Activated naive CD4-positive, alpha-beta T cell treated with anti-CD3 and anti-CD28 coated beads, Interleukin-2, amount 10 ng/mL, durations not matched to agents 7 days and 5 days (primary cell): ENCODE measurements around the gene PRKCA.
A peak's percentile ranks its signal among the peaks of the same experiment; 100 is the strongest.

Source experiments
- CTCF ChIA-PET: fragments of 350-600 bp; sonication (Branson Sonifier 250); formaldehyde crosslinking; loops from one replicate; lab custom pipeline; 2021; ENCODE audit warnings: antibody characterized with exemption; lab: Charles Lee
- DNase-seq: peaks from one replicate; pipeline ENCODE4 v3.0.0-alpha.2; 2020
- H3K27ac Mint-ChIP-seq: one replicate; pipeline ENCODE4 v1.8.0; 2021; ENCODE audit warnings: mild to moderate bottlenecking, moderate library complexity, mixed read lengths
- H3K27me3 Mint-ChIP-seq: one replicate; pipeline ENCODE4 v1.8.0; 2021; ENCODE audit warnings: mild to moderate bottlenecking, mixed read lengths
- H3K36me3 Mint-ChIP-seq: one replicate; pipeline ENCODE4 v1.8.0; 2021; ENCODE audit warnings: mixed read lengths
- H3K4me1 Mint-ChIP-seq: one replicate; pipeline ENCODE4 v1.8.0; 2021; ENCODE audit warnings: mixed read lengths
- H3K4me3 Mint-ChIP-seq: one replicate; pipeline ENCODE4 v1.8.0; 2021; ENCODE audit warnings: mild to moderate bottlenecking, moderate library complexity, mixed read lengths
- H3K9me3 Mint-ChIP-seq: one replicate; pipeline ENCODE4 v1.8.0; 2021; ENCODE audit warnings: mixed read lengths

Gene PRKCA

GRCh38 chr17:66652840-66653507 is 350.6 kb downstream of the PRKCA start:
- no peak overlapping the region for H3K4me3 Mint-ChIP-seq
- H3K27ac Mint-ChIP-seq, result no peak overlapping the region
- H3K27me3 Mint-ChIP-seq, result no peaks in the 10 kb centered on the region
- CTCF ChIA-PET, result no interaction called here
- peaks cover 72% of the 10 kb centered on the region for H3K36me3 Mint-ChIP-seq
- peaks cover 19% of the 10 kb centered on the region for H3K4me1 Mint-ChIP-seq
- DNase-seq, result no peak
- peaks cover 6% of the 10 kb centered on the region for H3K9me3 Mint-ChIP-seq

DNA sequence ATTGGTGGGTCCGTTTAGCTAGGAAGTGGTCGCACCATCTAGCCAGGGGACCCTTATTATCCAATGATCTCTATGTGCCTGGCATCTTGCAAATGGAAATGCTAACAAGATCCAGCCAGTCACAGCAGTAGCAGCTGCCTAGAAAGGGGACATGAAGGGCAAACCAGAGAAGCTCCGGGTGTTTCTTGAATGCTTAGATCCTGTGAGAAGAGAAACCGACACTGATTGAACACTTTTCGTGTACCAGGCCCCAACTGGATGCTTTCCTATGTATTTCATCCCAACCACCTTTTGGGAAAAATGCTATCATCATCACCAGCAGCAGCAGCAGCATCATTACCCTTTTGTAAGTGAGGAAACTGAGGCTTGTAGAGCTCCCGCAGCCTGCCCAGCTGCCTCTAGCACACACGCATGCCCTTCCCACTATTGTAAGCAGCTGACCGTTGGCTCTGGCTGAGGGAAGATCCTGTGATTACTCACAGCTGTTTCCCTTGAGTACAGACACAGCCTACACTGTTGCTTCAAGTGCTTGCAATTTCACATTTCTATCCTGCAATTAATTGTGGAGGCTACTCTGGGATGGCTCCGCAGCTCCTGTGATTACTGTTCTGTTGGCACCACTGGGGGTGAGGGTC is 351.8 kb downstream of the PRKCA start:
- Mint-ChIP-seq H3K4me1 (peaks cover 19% of the 10 kb centered on the region), H3K27ac (no peak overlapping the region), H3K4me3 (no peak overlapping the region), H3K9me3 (peaks cover 6% of the 10 kb centered on the region), H3K27me3 (no peaks in the 10 kb centered on the region), H3K36me3 (peaks cover 80% of the 10 kb centered on the region)
- CTCF ChIA-PET, result no interaction called here
- no peak for DNase-seq

DNA sequence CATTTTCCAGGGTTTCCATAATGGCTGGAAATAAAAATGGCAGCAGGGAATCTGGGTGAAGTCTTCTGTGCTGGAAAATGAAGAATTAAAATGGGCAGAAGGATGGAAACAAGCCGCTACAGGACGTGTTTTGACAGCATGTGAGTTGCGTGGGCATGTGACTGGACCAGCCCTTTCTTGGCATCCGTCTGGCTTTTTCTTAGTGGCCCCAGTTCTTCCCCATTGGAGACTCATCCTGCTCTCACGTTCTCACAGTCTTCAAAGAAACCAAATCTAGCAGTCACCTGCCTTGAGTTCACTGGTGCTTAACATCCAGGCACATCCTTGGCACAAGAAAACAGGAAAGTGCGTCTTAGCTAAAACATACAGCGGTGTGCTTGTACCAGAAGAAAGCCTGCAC is 352.4 kb downstream of the PRKCA start:
- Mint-ChIP-seq H3K36me3 (peaks cover 80% of the 10 kb centered on the region), H3K27me3 (no peaks in the 10 kb centered on the region), H3K9me3 (peaks cover 6% of the 10 kb centered on the region), H3K27ac (no peak overlapping the region), H3K4me3 (no peak overlapping the region), H3K4me1 (peaks cover 19% of the 10 kb centered on the region)
- no peak for DNase-seq
- CTCF ChIA-PET, result no interaction called here

DNA sequence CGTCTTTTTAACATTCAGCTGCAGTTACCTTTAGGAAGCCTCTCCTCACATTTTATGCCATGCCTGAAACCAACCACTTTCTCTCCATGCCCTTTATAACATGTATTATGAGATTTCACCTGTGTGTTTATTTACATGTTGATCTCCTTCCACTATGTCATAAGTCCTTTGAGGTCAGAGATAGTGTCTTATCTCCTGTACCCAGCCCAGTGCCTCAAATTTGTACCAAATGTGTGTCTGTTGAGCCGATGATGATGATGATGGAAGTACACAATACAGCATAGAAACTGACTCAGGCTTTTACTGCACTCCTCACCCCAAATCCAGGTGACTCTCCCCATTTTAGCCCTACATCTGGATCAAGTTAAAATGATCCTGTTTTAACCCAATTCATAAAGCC is 353.0 kb downstream of the PRKCA start:
- H3K4me1 Mint-ChIP-seq, result peaks cover 17% of the 10 kb centered on the region
- CTCF ChIA-PET, result no interaction called here
- no peak for DNase-seq
- H3K27ac Mint-ChIP-seq, result no peak overlapping the region
- no peaks in the 10 kb centered on the region for H3K27me3 Mint-ChIP-seq
- H3K36me3 Mint-ChIP-seq, result peaks cover 78% of the 10 kb centered on the region
- H3K9me3 Mint-ChIP-seq, result peaks cover 6% of the 10 kb centered on the region
- no peak overlapping the region for H3K4me3 Mint-ChIP-seq

DNA sequence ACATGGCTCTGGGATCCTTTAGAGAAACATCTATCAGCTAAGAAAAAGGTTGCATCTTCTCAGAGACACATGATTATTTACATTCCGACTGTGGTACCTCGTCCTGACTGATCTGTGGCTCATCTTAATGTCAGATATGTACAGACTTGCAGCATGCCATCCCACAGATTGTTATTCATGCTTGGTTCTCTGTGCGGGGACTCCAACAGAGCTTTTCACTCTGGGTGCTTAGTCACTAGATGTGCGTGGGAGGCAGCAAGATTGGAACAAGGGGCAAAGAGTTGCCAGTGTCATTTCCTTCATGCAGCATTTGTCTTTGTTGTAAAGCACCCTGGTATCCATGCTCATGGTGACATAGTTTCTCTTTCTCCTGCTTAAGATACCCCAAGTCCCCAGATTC is 353.4 kb downstream of the PRKCA start:
- H3K27me3 Mint-ChIP-seq, result no peaks in the 10 kb centered on the region
- CTCF ChIA-PET, result no interaction called here

DNA sequence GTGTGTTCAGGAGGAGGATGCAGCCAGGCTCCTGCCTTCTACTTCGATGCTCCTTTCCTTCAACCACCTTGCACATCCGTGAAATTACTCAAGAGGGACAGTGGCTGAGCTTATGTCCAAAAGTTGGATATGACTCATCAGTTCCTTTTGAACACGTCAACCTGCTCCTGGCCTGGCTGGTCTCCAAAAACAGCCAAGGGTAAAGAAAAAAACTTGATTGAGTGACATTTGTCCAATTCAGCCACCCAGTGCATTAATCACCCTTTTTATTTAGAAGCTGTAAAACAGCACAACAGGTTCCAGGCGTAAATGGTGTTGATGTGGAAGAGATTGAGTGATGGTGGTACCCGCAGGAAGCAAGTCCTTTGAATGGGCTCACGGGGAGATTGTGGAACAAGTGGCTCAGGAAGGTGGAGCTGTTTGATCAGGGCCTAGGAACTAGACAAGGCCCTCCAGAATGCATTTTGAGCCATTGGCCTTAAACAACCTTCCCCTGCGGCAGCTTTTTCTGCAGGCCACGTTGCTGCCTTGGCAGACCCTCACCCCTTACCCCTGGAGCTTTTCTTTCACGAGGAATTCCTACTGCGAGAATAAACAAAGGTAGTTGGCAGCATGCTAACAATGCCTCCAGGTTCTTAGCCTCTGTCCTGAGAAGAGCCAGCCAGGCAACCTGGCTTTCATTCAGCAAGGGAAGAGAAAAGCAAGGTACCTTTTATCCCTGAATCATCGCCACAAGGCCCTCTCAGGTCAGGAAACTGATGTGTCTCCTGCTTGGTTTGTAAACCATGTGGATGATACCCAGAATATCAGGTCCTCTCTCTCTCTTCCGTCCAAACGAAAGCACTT is 359.2 kb downstream of the PRKCA start:
- DNase-seq, result no peak
- peaks cover 9% of the 10 kb centered on the region for H3K4me1 Mint-ChIP-seq
- no peak overlapping the region for H3K27ac Mint-ChIP-seq
- H3K4me3 Mint-ChIP-seq, result no peak overlapping the region
- H3K27me3 Mint-ChIP-seq, result no peaks in the 10 kb centered on the region
- CTCF ChIA-PET, result no interaction called here
- peaks cover 46% of the 10 kb centered on the region for H3K36me3 Mint-ChIP-seq
- H3K9me3 Mint-ChIP-seq, result peaks cover 6% of the 10 kb centered on the region

More for the DNA sequence above, 353.4 kb downstream of the PRKCA start:
- Mint-ChIP-seq H3K4me1 (peaks cover 14% of the 10 kb centered on the region), H3K9me3 (peaks cover 6% of the 10 kb centered on the region), H3K27ac (no peak overlapping the region), H3K36me3 (peaks cover 74% of the 10 kb centered on the region), H3K4me3 (no peak overlapping the region)
- no peak for DNase-seq

- H3K27ac Mint-ChIP-seq, result no peak overlapping the region
- no peak overlapping the region for H3K4me3 Mint-ChIP-seq
- H3K9me3 Mint-ChIP-seq, result peaks cover 4% of the 10 kb centered on the region
- DNase-seq, result no peak
- CTCF ChIA-PET, result no interaction called here
- peaks cover 18% of the 10 kb centered on the region for H3K4me1 Mint-ChIP-seq
- peaks cover 44% of the 10 kb centered on the region for H3K36me3 Mint-ChIP-seq
- no peaks in the 10 kb centered on the region for H3K27me3 Mint-ChIP-seq
These were observed 360.1 kb downstream of the PRKCA start for GRCh38 chr17:66662496-66662895.

- CTCF ChIA-PET, result no interaction called here
- no peak for DNase-seq
- H3K9me3 Mint-ChIP-seq, result no peaks in the 10 kb centered on the region
- H3K36me3 Mint-ChIP-seq, result peaks cover 43% of the 10 kb centered on the region
- no peak overlapping the region for H3K4me3 Mint-ChIP-seq
- peaks cover 24% of the 10 kb centered on the region for H3K4me1 Mint-ChIP-seq
- no peaks in the 10 kb centered on the region for H3K27me3 Mint-ChIP-seq
- no peak overlapping the region for H3K27ac Mint-ChIP-seq
These were observed 360.7 kb downstream of the PRKCA start for GRCh38 chr17:66663041-66663606.

DNA sequence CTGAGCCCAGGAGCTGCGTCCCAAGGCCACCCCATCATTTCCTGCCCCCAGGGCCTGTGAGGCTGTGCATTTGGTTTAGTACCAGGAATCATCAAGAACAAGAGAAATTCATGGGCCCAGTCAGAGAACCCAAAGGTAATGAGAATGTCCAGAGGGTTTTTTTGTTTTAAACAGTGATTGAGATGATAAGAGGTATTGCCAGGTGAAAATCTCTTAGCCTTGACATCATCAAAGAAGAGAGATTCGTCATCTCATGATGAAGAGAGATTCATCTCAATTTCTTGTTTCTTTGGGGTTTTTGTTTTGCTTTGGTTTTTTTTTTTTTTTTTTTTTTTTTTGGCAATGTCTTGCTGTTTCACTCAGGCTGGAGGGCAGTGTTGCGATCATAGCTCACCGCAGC is 361.9 kb downstream of the PRKCA start:
- CTCF ChIA-PET, result no interaction called here
- Mint-ChIP-seq H3K36me3 (peaks cover 43% of the 10 kb centered on the region), H3K27ac (no peak overlapping the region)

DNA sequence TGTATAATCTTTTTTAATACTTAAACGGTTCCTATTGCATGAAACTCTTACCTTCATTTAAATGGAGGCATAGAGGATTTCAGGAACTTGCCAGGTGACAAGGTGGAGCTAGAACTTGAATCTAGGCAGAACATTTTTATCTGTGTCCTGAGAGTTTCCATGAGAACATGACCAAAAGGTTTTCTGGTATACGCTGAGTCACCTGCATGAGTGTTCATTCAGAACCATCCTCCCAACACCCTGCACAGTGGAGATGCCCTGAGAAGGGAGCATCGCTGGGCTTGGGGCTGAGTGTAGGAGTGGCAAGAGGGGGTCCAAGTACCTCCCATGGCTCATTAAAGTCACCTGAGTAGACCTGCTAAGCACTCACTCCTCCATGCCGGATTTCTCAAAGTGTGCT is 362.8 kb downstream of the PRKCA start:
- H3K27ac Mint-ChIP-seq, result no peak overlapping the region
- H3K36me3 Mint-ChIP-seq, result peaks cover 41% of the 10 kb centered on the region
- peaks cover 36% of the 10 kb centered on the region for H3K4me1 Mint-ChIP-seq

More for the DNA sequence above, 361.9 kb downstream of the PRKCA start:
- H3K4me1 Mint-ChIP-seq, result peaks cover 33% of the 10 kb centered on the region
- no peak for DNase-seq
- peaks cover 1% of the 10 kb centered on the region for H3K9me3 Mint-ChIP-seq
- no peak overlapping the region for H3K4me3 Mint-ChIP-seq
- no peaks in the 10 kb centered on the region for H3K27me3 Mint-ChIP-seq

GRCh38 chr17:66667090-66667489 is 364.7 kb downstream of the PRKCA start:
- Mint-ChIP-seq H3K27me3 (no peaks in the 10 kb centered on the region), H3K9me3 (peaks cover 1% of the 10 kb centered on the region), H3K36me3 (peaks cover 43% of the 10 kb centered on the region), H3K4me1 (peaks cover 44% of the 10 kb centered on the region), H3K4me3 (no peak overlapping the region), H3K27ac (no peak overlapping the region)
- DNase-seq, result no peak
- CTCF ChIA-PET, result no interaction called here

More for the DNA sequence above, 362.8 kb downstream of the PRKCA start:
- DNase-seq, result no peak
- Mint-ChIP-seq H3K4me3 (no peak overlapping the region), H3K9me3 (peaks cover 1% of the 10 kb centered on the region), H3K27me3 (no peaks in the 10 kb centered on the region)
- CTCF ChIA-PET, result no interaction called here

- CTCF ChIA-PET, result interaction anchor here (0.8 kb wide), 1 partner anchor 16 kb away, joined by 4 read pairs; no protein-coding TSS in a partner anchor
- no peak overlapping the region for H3K27ac Mint-ChIP-seq
These were observed 365.1 kb downstream of the PRKCA start for GRCh38 chr17:66667491-66668030.

DNA sequence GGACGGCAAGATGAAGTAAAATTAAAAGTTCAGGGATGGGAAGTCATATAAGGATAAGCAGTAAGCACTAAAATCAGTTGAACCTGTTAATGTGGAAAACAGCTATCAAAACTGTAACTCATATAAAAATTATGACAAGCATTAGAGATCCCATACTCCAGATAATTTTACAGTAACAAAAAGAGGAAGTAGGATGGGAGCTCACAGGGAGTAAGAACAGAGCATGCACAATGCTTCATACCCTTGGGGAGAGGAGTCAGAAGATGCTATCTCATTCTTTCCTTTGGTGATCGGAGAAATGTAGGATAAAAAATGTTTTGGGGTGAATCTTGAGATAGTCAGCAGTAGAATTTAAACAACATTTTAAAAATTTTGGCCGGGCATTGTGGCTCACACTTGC is 367.8 kb downstream of the PRKCA start:
- CTCF ChIA-PET, result interaction anchor here (0.5 kb wide), 1 partner anchor 369 kb away, joined by 3 read pairs; no protein-coding TSS in a partner anchor
- Mint-ChIP-seq H3K27ac (no peak overlapping the region), H3K4me3 (no peak overlapping the region), H3K9me3 (peaks cover 1% of the 10 kb centered on the region), H3K4me1 (peaks cover 73% of the 10 kb centered on the region), H3K27me3 (no peaks in the 10 kb centered on the region), H3K36me3 (peaks cover 30% of the 10 kb centered on the region)
- DNase-seq, result no peak

More at GRCh38 chr17:66667491-66668030, 365.1 kb downstream of the PRKCA start:
- DNase-seq, result peak; percentile 70
- peaks cover 42% of the 10 kb centered on the region for H3K36me3 Mint-ChIP-seq
- H3K4me3 Mint-ChIP-seq, result no peak overlapping the region
- peaks cover 1% of the 10 kb centered on the region for H3K9me3 Mint-ChIP-seq
- peaks cover 48% of the 10 kb centered on the region for H3K4me1 Mint-ChIP-seq
- no peaks in the 10 kb centered on the region for H3K27me3 Mint-ChIP-seq

GRCh38 chr17:66671156-66671555 is 368.7 kb downstream of the PRKCA start:
- CTCF ChIA-PET, result no interaction called here
- peaks cover 69% of the 10 kb centered on the region for H3K4me1 Mint-ChIP-seq
- no peak overlapping the region for H3K4me3 Mint-ChIP-seq
- H3K27ac Mint-ChIP-seq, result no peak overlapping the region
- H3K9me3 Mint-ChIP-seq, result peaks cover 1% of the 10 kb centered on the region
- no peak for DNase-seq
- peaks cover 31% of the 10 kb centered on the region for H3K36me3 Mint-ChIP-seq
- no peaks in the 10 kb centered on the region for H3K27me3 Mint-ChIP-seq
